HCT116 (cell line): Measurements from ENCODE around the gene MIEF1. TPM values are rescaled to one million over a fixed set of nuclear protein-coding genes. Genes with fewer than 3 reads are reported as not detected.

Source experiments
- ATAC-seq: fragments of 200-7000 bp; cut with Tn5 transposase; 2 replicates; pipeline ENCODE4 v1.9.1; 2020; ENCODE audit warnings: mild to moderate bottlenecking, moderate library complexity
- BruUV-seq: library from RNA; stranded (reverse); fragments of 400-500 nt; replicated peaks from 2 replicates; lab custom pipeline; 2021; lab: Mats Ljungman, UMichigan
- CTCF ChIA-PET: fragments of 300-600 bp; sonication (Branson Sonifier 250); formaldehyde crosslinking; loops from one replicate; lab custom pipeline; 2021; ENCODE audit warnings: antibody characterized with exemption; lab: Charles Lee
- POLR2A ChIA-PET: fragments of 300-600, 350-600 bp; sonication (Branson Sonifier 250); formaldehyde crosslinking; loops from one replicate; lab custom pipeline; 2021; ENCODE audit warnings: antibody characterized with exemption; lab: Charles Lee
- RAD21 ChIA-PET, 2 experiments: fragments of 300-600 bp; sonication (Branson Sonifier 250); formaldehyde crosslinking; loops; one replicate each; lab custom pipeline; 2023; ENCODE audit warnings: low total read pairs in 2 of 2; ENCODE audit not compliant: uncharacterized antibody in 2 of 2, unreplicated experiment in 2 of 2, low non-redundant PET in 1 of 2; lab: Charles Lee
- DNase-seq: peaks from one replicate; pipeline ENCODE4 v3.0.0-alpha.2; 2010; ENCODE audit warnings: low read depth, low spot score
- H2AFZ ChIP-seq: fragments of 200-600 bp; shearing (Covaris generic), sonication (generic); 2 replicates; pipeline ENCODE4 v1.6.1; 2017; ENCODE audit warnings: low read depth, mixed run types, mixed read lengths, antibody characterized with exemption, low read length; ENCODE audit not compliant: poor library complexity, severe bottlenecking
- H3K27ac ChIP-seq: 2 replicates; pipeline ENCODE4 v1.5.1; 2012; ENCODE audit warnings: low read depth, low read length
- H3K27me3 ChIP-seq: fragments of 200-600 bp; sonication (generic); 2 replicates; pipeline ENCODE4 v1.6.1; 2016; ENCODE audit warnings: mixed run types, low read length, mixed read lengths; ENCODE audit not compliant: insufficient read depth
- H3K36me3 ChIP-seq, 2 experiments: fragments of 200-500 bp in 1 of 2; fragments of 200-600 bp in 1 of 2; sonication (Bioruptor generic) in 1 of 2; sonication (generic) in 1 of 2; 2 replicates each; pipeline versions ENCODE4 v1.5.1 to v1.6.1; 2014 to 2016; ENCODE audit warnings: low read length in 2 of 2, inconsistent platforms in 1 of 2, mixed read lengths in 1 of 2, mixed run types in 1 of 2; ENCODE audit not compliant: insufficient read depth in 2 of 2, control insufficient read depth in 1 of 2
- H3K4me1 ChIP-seq, 2 experiments: fragments of 200-600 bp in 1 of 2; sonication (generic) in 1 of 2; 2 replicates each; pipeline versions ENCODE4 v1.5.1 to v1.6.1; 2012 to 2017; ENCODE audit warnings: low read length in 2 of 2, inconsistent platforms in 1 of 2, mild to moderate bottlenecking in 1 of 2, mixed read lengths in 1 of 2, mixed run types in 1 of 2, moderate library complexity in 1 of 2; ENCODE audit not compliant: insufficient read depth in 2 of 2, control insufficient read depth in 1 of 2
- H3K4me2 ChIP-seq: fragments of 200-600 bp; sonication (generic); 2 replicates; pipeline ENCODE4 v1.6.1; 2017; ENCODE audit warnings: mixed run types, low read length, mixed read lengths
- H3K4me3 ChIP-seq, 2 experiments: fragments of 200-600 bp in 1 of 2; sonication (generic) in 1 of 2; replicated peaks in 1 of 2; 2 replicates each; pipeline ENCODE4 v1.5.1; 2011 to 2016; ENCODE audit warnings: low read length in 2 of 2, control low read depth in 1 of 2, low read depth in 1 of 2, mild to moderate bottlenecking in 1 of 2, mixed read lengths in 1 of 2, mixed run types in 1 of 2
- H3K79me2 ChIP-seq: fragments of 200-600 bp; sonication (generic); 2 replicates; pipeline ENCODE4 v1.6.1; 2017; ENCODE audit warnings: mild to moderate bottlenecking, mixed run types, low read length, moderate library complexity, mixed read lengths; ENCODE audit not compliant: insufficient read depth
- H3K9ac ChIP-seq: fragments of 200-600 bp; sonication (generic); 2 replicates; pipeline ENCODE4 v1.6.1; 2016; ENCODE audit warnings: low read length, mixed read lengths
- H3K9me2 ChIP-seq: fragments of 200-600 bp; sonication (generic), shearing (Covaris generic); 2 replicates; pipeline ENCODE4 v1.6.1; 2017; ENCODE audit warnings: mixed run types, mild to moderate bottlenecking, moderate library complexity; ENCODE audit not compliant: insufficient read depth
- H3K9me3 ChIP-seq, 2 experiments: fragments of 200-500 bp in 1 of 2; fragments of 200-600 bp in 1 of 2; sonication (Bioruptor generic) in 1 of 2; sonication (generic) in 1 of 2; 2 replicates each; pipeline ENCODE4 v1.6.1; 2014 to 2017; ENCODE audit warnings: low read length in 2 of 2, mixed read lengths in 2 of 2, inconsistent platforms in 1 of 2, low read depth in 1 of 2, mild to moderate bottlenecking in 1 of 2, mixed run types in 1 of 2, moderate library complexity in 1 of 2; ENCODE audit not compliant: control insufficient read depth in 1 of 2, insufficient read depth in 1 of 2
- H4K20me1 ChIP-seq: fragments of 200-600 bp; sonication (generic), shearing (Covaris generic); 2 replicates; pipeline ENCODE4 v1.6.1; 2017; ENCODE audit warnings: mixed run types, mild to moderate bottlenecking, moderate library complexity; ENCODE audit not compliant: insufficient read depth
- CBX3 ChIP-seq: IDR thresholded peaks from 2 replicates; pipeline ENCODE4 v1.6.1; 2012; ENCODE audit warnings: low read depth
- MAX ChIP-seq: IDR thresholded peaks from 2 replicates; pipeline ENCODE4 v1.6.1; 2012
- intact Hi-C: fragments of 100-400 bp; cut with micrococcal nuclease; formaldehyde crosslinking; loops from 2 replicates; pipeline ENCODE4 v1.10.0; 2022
- total RNA-seq: library from RNA; stranded (reverse); gene quantifications from one replicate; pipeline ENCODE4 v1.2.1, GENCODE V29; 2021; ENCODE audit not compliant: unreplicated experiment
- TF ChIP-seq, protein P1 (sequence below): IDR thresholded peaks from 2 replicates; pipeline ENCODE4 v1.6.1; 2012; ENCODE audit warnings: low read depth

The MIEF1 gene
- total RNA-seq, 1 experiment from 2014 or later = 42.8 TPM

- Histone ChIP-seq H3K27ac (peak overlapping the region; percentile 0; the same call in 1 of the 2 replicates), H3K9ac (no peak overlapping the region; the same call in 1 of the 2 replicates), H3K27me3 (no peaks in the 10 kb centered on the region), H3K79me2 (peaks cover 53% of the 10 kb centered on the region), H3K4me2 (peak overlapping the region; percentile 47; the same call in 1 of the 2 replicates), H3K4me1 (peaks cover 18 to 39% of the 10 kb centered on the region in 2 experiments), H3K9me2 (no peaks in the 10 kb centered on the region), H3K4me3 (no peak overlapping the region), H2AFZ (no peak overlapping the region), H3K36me3 (peaks cover 6 to 37% of the 10 kb centered on the region in 2 experiments; a peak in 3 of 4 replicates), H4K20me1 (peaks cover 10% of the 10 kb centered on the region; the same call in 1 of the 2 replicates), H3K9me3 (no peaks in the 10 kb centered on the region)
- DNase-seq (no peak), ATAC-seq (no peak)
- intact Hi-C loops = no loop called here
- ChIA-PET POLR2A (interaction anchor here (0.9 to 2.2 kb wide), 3 partner anchors 8 to 217 kb away, joined by 3 to 20 read pairs (median 4); partner anchors contain the start of genes ATF4 and MIEF1), CTCF (interaction anchor here (1.0 to 2.8 kb wide), 7 partner anchors 10 to 516 kb away, joined by 3 to 86 read pairs (median 7); partner anchors contain the start of gene MIEF1), RAD21 (interaction anchor here in 1 of 2 experiments (1.1 kb wide), 1 partner anchor 406 kb away, joined by 3 read pairs; no protein-coding TSS in a partner anchor)
- no TSS peak for BruUV-seq
- TF ChIP-seq, protein P1, sequence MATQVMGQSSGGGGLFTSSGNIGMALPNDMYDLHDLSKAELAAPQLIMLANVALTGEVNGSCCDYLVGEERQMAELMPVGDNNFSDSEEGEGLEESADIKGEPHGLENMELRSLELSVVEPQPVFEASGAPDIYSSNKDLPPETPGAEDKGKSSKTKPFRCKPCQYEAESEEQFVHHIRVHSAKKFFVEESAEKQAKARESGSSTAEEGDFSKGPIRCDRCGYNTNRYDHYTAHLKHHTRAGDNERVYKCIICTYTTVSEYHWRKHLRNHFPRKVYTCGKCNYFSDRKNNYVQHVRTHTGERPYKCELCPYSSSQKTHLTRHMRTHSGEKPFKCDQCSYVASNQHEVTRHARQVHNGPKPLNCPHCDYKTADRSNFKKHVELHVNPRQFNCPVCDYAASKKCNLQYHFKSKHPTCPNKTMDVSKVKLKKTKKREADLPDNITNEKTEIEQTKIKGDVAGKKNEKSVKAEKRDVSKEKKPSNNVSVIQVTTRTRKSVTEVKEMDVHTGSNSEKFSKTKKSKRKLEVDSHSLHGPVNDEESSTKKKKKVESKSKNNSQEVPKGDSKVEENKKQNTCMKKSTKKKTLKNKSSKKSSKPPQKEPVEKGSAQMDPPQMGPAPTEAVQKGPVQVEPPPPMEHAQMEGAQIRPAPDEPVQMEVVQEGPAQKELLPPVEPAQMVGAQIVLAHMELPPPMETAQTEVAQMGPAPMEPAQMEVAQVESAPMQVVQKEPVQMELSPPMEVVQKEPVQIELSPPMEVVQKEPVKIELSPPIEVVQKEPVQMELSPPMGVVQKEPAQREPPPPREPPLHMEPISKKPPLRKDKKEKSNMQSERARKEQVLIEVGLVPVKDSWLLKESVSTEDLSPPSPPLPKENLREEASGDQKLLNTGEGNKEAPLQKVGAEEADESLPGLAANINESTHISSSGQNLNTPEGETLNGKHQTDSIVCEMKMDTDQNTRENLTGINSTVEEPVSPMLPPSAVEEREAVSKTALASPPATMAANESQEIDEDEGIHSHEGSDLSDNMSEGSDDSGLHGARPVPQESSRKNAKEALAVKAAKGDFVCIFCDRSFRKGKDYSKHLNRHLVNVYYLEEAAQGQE = no peak
- TF ChIP-seq CBX3 = no peak
- no peak for TF ChIP-seq MAX
Observed at GRCh38 chr22:39528080-39528661, 26.1 kb downstream of the MIEF1 start.
